HepG2 (cell line): Measurements from ENCODE around the gene AVPR2. TPM values are rescaled to one million over a fixed set of nuclear protein-coding genes. Genes with fewer than 3 reads are reported as not detected.

Experiments used
- ATAC-seq: fragments of 200-7000 bp; cut with Tn5 transposase; 3 replicates; pipeline ENCODE4 v1.9.1; 2020; ENCODE audit warnings: mild to moderate bottlenecking, moderate library complexity
- BruUV-seq: library from RNA; stranded (reverse); fragments of 400-500 nt; replicated peaks from 2 replicates; lab custom pipeline; 2021; lab: Mats Ljungman, UMichigan
- CTCF ChIA-PET: fragments of 300-600 bp; formaldehyde crosslinking; extraction: SDS; loops from one replicate; lab custom pipeline; 2021; ENCODE audit warnings: low total read pairs, inconsistent platforms, low intra/inter-chr PET ratio; lab: Yijun Ruan, JAX
- POLR2A ChIA-PET: fragments of 350-600 bp; sonication (Branson Sonifier 250); formaldehyde crosslinking; loops from one replicate; lab custom pipeline; 2020; ENCODE audit warnings: antibody characterized with exemption, inconsistent platforms; lab: Yijun Ruan, JAX
- DNase-seq: peaks from one replicate; pipeline ENCODE4 v3.0.0-alpha.2; 2015; ENCODE audit warnings: low spot score
- FAIRE-seq: peaks from 3 replicates; lab custom pipeline; 2011; peaks lifted over from hg19 to GRCh38; lab: Jason Lieb, UNC
- H2AFZ ChIP-seq: one replicate; pipeline ENCODE4 v1.6.1; 2011; ENCODE audit warnings: low read length, inconsistent platforms
- H3K27ac ChIP-seq: fragments of 300-600 bp; 3 replicates; pipeline ENCODE4 v1.8.0; 2011; ENCODE audit warnings: mixed run types, mild to moderate bottlenecking, mixed read lengths, low read length, inconsistent platforms; ENCODE audit not compliant: insufficient read depth; ENCODE audit errors: extremely low read length
- H3K27me3 ChIP-seq, 2 experiments: fragments of 200-600 bp in 1 of 2; 2 replicates in 1 of 2; 3 replicates in 1 of 2; pipeline versions ENCODE4 v1.6.0 to v1.8.0; 2011; ENCODE audit warnings: low read length in 2 of 2, mild to moderate bottlenecking in 2 of 2, moderate library complexity in 2 of 2, inconsistent platforms in 1 of 2; ENCODE audit not compliant: insufficient read depth in 2 of 2, control insufficient read depth in 1 of 2
- H3K36me3 ChIP-seq, 2 experiments: fragments of 200-600 bp in 1 of 2; replicated peaks in 1 of 2; 2 replicates in 1 of 2; 3 replicates in 1 of 2; pipeline versions ENCODE4 v1.5.1 to v1.8.0; 2011; ENCODE audit warnings: low read length in 2 of 2, inconsistent platforms in 1 of 2; ENCODE audit not compliant: insufficient read depth in 2 of 2, control insufficient read depth in 1 of 2
- H3K4me1 ChIP-seq: 2 replicates; pipeline ENCODE4 v1.5.1; 2012; ENCODE audit warnings: low read length, inconsistent platforms; ENCODE audit not compliant: insufficient read depth
- H3K4me2 ChIP-seq: 2 replicates; pipeline ENCODE4 v1.6.0; 2011; ENCODE audit warnings: low read depth, low read length, inconsistent platforms
- H3K4me3 ChIP-seq, 3 experiments: fragments of 200-600 bp in 1 of 3; sonication (generic), shearing (Covaris generic) in 1 of 3; replicated peaks in 1 of 3; 2 replicates each; pipeline ENCODE4 v1.5.1; 2011 to 2016; ENCODE audit warnings: low read length in 3 of 3, inconsistent platforms in 2 of 3, low read depth in 2 of 3, mild to moderate bottlenecking in 2 of 3, control low read depth in 1 of 3, mixed read lengths in 1 of 3; ENCODE audit not compliant: insufficient read depth in 1 of 3
- H3K79me2 ChIP-seq: one replicate; pipeline ENCODE4 v1.6.1; 2011; ENCODE audit warnings: low read length, inconsistent platforms; ENCODE audit not compliant: insufficient read depth
- H3K9ac ChIP-seq: 2 replicates; pipeline ENCODE4 v1.6.0; 2011; ENCODE audit warnings: mild to moderate bottlenecking, low read depth, low read length, inconsistent platforms; ENCODE audit not compliant: insufficient read depth
- H3K9me3 ChIP-seq: 2 replicates; pipeline ENCODE4 v1.5.1; 2012; ENCODE audit warnings: mild to moderate bottlenecking, low read length
- H4K20me1 ChIP-seq: 2 replicates; pipeline ENCODE4 v1.6.0; 2011; ENCODE audit warnings: inconsistent platforms, mild to moderate bottlenecking, low read length, moderate library complexity; ENCODE audit not compliant: insufficient read depth
- ARHGAP35 ChIP-seq: sonication (generic); formaldehyde crosslinking; IDR thresholded peaks from 2 replicates; pipeline ENCODE4 v1.9.0; 2022; ENCODE audit warnings: mild to moderate bottlenecking, inconsistent platforms, moderate library complexity, missing genetic modification reagents, borderline replicate concordance
- ARID4A ChIP-seq: sonication (generic); formaldehyde crosslinking; IDR thresholded peaks from 2 replicates; pipeline ENCODE4 v1.5.0; 2020; ENCODE audit warnings: mild to moderate bottlenecking, missing genetic modification reagents, borderline replicate concordance
- EEA1 ChIP-seq: sonication (generic); formaldehyde crosslinking; IDR thresholded peaks from 2 replicates; pipeline ENCODE4 v1.5.1; 2020; ENCODE audit warnings: mild to moderate bottlenecking, missing genetic modification reagents, borderline replicate concordance
- KMT2A ChIP-seq: sonication (generic); formaldehyde crosslinking; IDR thresholded peaks from 2 replicates; pipeline ENCODE4 v1.4.0; 2020; ENCODE audit warnings: missing genetic modification reagents
- POLR2A ChIP-seq, 2 experiments: IDR thresholded peaks; 2 replicates each; pipeline ENCODE4 v1.6.1; 2011; ENCODE audit warnings: low read depth in 2 of 2, low read length in 2 of 2, mild to moderate bottlenecking in 1 of 2, moderate library complexity in 1 of 2; ENCODE audit not compliant: insufficient read depth in 1 of 2
- RERE ChIP-seq: IDR thresholded peaks from 2 replicates; pipeline ENCODE4 v1.6.1; 2016; ENCODE audit warnings: low read depth, missing genetic modification reagents, missing compliant biosample characterization
- SSRP1 ChIP-seq: IDR thresholded peaks from 2 replicates; pipeline ENCODE4 v1.6.1; 2016; ENCODE audit warnings: control low read depth
- UBTF ChIP-seq: sonication (generic); formaldehyde crosslinking; IDR thresholded peaks from 2 replicates; pipeline ENCODE4 v1.4.0; 2020; ENCODE audit warnings: mild to moderate bottlenecking, missing genetic modification reagents
- ZMAT3 ChIP-seq: sonication (generic); formaldehyde crosslinking; conservative IDR thresholded peaks from 2 replicates; pipeline ENCODE4 v1.7.0; 2021; ENCODE audit warnings: missing genetic modification reagents
- ZNF589 ChIP-seq: sonication (generic); formaldehyde crosslinking; conservative IDR thresholded peaks from 2 replicates; pipeline ENCODE4 v1.8.0; 2022; ENCODE audit warnings: mild to moderate bottlenecking, moderate library complexity, missing genetic modification reagents
- WGBS: methylation state at CpG from one replicate; pipeline ENCODE4 v1.1.6; 2017; ENCODE audit warnings: low lambda C conversion rate; 5-methylcytosine and 5-hydroxymethylcytosine counted together
- in situ Hi-C: cut with HindIII; loops from 2 replicates; pipeline ENCODE4 v1.10.0; 2017; ENCODE audit warnings: low pct_unique_long_range_greater_than_20kb; ENCODE audit not compliant: extremely low pct_ligation_motif_present
- intact Hi-C: fragments of 100-400 bp; cut with micrococcal nuclease; formaldehyde crosslinking; loops from one replicate; pipeline ENCODE4 v1.10.0; 2022; ENCODE audit not compliant: unreplicated experiment
- polyA plus RNA-seq, 8 experiments: library from polyadenylated mRNA; depleted of rRNA in 3 of 8; stranded (reverse) in 7 of 8; unstranded in 1 of 8; fragments of >200 nt; fragmentation: Illumina TruSeq in 4 of 8; extraction: Trizol in 4 of 8; gene quantifications; 2 replicates each; pipeline versions ENCODE4 v1.2.1 to v1.2.3, GENCODE V29; 2011 to 2016; ENCODE audit warnings: low read depth in 4 of 8, missing spikeins in 1 of 8, mixed read lengths in 1 of 8; ENCODE audit not compliant: insufficient read depth in 1 of 8
- total RNA-seq, 5 experiments: library from RNA; depleted of rRNA; stranded (reverse); fragments of >200 nt; fragmentation: Illumina TruSeq; extraction: Trizol; gene quantifications; 2 replicates each; pipeline ENCODE4 v1.2.3, GENCODE V29; 2016; ENCODE audit warnings: low read depth in 1 of 5

The AVPR2 gene
- total and polyA plus RNA-seq, 2 of the 13 experiments (the other 11 are each of a cell fraction or from before 2014, with no cell fraction given), result not detected

- ChIA-PET POLR2A (interaction anchor here (0.7 to 4.2 kb wide), 11 partner anchors 9 to 300 kb away, joined by 3 to 82 read pairs (median 4); partner anchors contain the start of genes HCFC1, IDH3G, L1CAM and NAA10), CTCF (no interaction called here)
- H2AFZ ChIP-seq, result no peak overlapping the region
- no peaks in the 10 kb centered on the region for H3K27me3 ChIP-seq
- WGBS, result 13% methylated on average over 3 of the region's 31 CpGs
- no peaks in the 10 kb centered on the region for H4K20me1 ChIP-seq
- ATAC-seq (peak; percentile 14), DNase-seq (peak; percentile 72), FAIRE-seq (peak; percentile 97)
- peak overlapping the region; percentile 71 to 79 (median 76); a peak in 5 of 6 replicates for H3K4me3 ChIP-seq
- no peaks in the 10 kb centered on the region for H3K79me2 ChIP-seq
- peak overlapping the region; percentile 89 for H3K27ac ChIP-seq
- H3K9ac ChIP-seq, result peak overlapping the region; percentile 89
- H3K4me2 ChIP-seq, result peak overlapping the region; percentile 76
- intact Hi-C loops (no loop called here), in situ Hi-C loops (no loop called here)
- peaks cover 62% of the 10 kb centered on the region for H3K4me1 ChIP-seq
- peaks cover 1 to 8% of the 10 kb centered on the region in 2 experiments; a peak in 1 of 5 replicates for H3K36me3 ChIP-seq
- no TSS peak for BruUV-seq
- no peaks in the 10 kb centered on the region for H3K9me3 ChIP-seq
- TF ChIP-seq POLR2A (IDR thresholded peaks at IDR 0.05; ENCODE audit: insufficient read depth in 1 of 2, low read depth in 2 of 2, low read length in 2 of 2) (peak in 1 of 2 experiments; percentile 48; a peak in 2 of 4 replicates), RERE (CRISPR knock-in tag) (no peak), ZNF589 (CRISPR knock-in tag) (no peak), ARHGAP35 (CRISPR knock-in tag) (no peak), ARID4A (CRISPR knock-in tag) (peak; percentile 41; the same call in 1 of the 2 replicates), UBTF (no peak; the same call in 1 of the 2 replicates), ZMAT3 (CRISPR knock-in tag) (0 out of 2 replicates have a peak, but pooled peaks have one; percentile 10), KMT2A (CRISPR knock-in tag) (no peak), SSRP1 (no peak), EEA1 (no peak)
Measured at GRCh38 chrX:153926858-153927671, 22.6 kb downstream of the AVPR2 start.
